IMR-90 (cell line): ENCODE results near the gene PRR5L. TPM values are rescaled to one million over a fixed set of nuclear protein-coding genes. Genes with fewer than 3 reads are reported as not detected.

Experiments
- ATAC-seq: fragments of 200-7000 bp; cut with Tn5 transposase; 2 replicates; pipeline ENCODE4 v1.9.1; 2020; ENCODE audit warnings: low read depth, mild to moderate bottlenecking, moderate library complexity
- BruUV-seq: library from RNA; stranded (reverse); fragments of 400-500 nt; replicated peaks from 2 replicates; lab custom pipeline; 2021; lab: Mats Ljungman, UMichigan
- CTCF ChIA-PET: fragments of 300-600 bp; formaldehyde crosslinking; extraction: SDS; loops from one replicate; lab custom pipeline; 2021; ENCODE audit warnings: antibody characterized with exemption; lab: Yijun Ruan, JAX
- POLR2A ChIA-PET: fragments of 300-600 bp; sonication (Branson Sonifier 250); formaldehyde crosslinking; loops from one replicate; lab custom pipeline; 2022; ENCODE audit warnings: antibody characterized with exemption; ENCODE audit not compliant: unreplicated experiment; lab: Charles Lee
- DNase-seq: peaks from one replicate; pipeline ENCODE4 v3.0.0; 2013
- H2AFZ ChIP-seq: replicated peaks from 2 replicates; pipeline ENCODE3; 2013; ENCODE audit warnings: low read length, mild to moderate bottlenecking; ENCODE audit not compliant: poor library complexity
- H2AK5ac ChIP-seq: 2 replicates; pipeline ENCODE4 v1.6.1; 2013; ENCODE audit warnings: low read depth, low read length, inconsistent platforms
- H2AK9ac ChIP-seq: replicated peaks from 2 replicates; pipeline ENCODE3; 2013; ENCODE audit warnings: mild to moderate bottlenecking, low read depth, low read length, moderate library complexity; ENCODE audit not compliant: poor library complexity
- H2BK120ac ChIP-seq: 2 replicates; pipeline ENCODE4 v1.6.1; 2013; ENCODE audit warnings: low read depth, low read length, inconsistent platforms
- H2BK15ac ChIP-seq: 3 replicates; pipeline ENCODE4 v1.6.1; 2013; ENCODE audit warnings: low read depth, low read length, inconsistent platforms
- H2BK20ac ChIP-seq: 2 replicates; pipeline ENCODE4 v1.6.1; 2013; ENCODE audit warnings: low read depth, mild to moderate bottlenecking, inconsistent platforms, low read length, moderate library complexity
- H2BK5ac ChIP-seq: 2 replicates; pipeline ENCODE4 v1.6.1; 2013; ENCODE audit warnings: mild to moderate bottlenecking, low read depth, low read length, inconsistent platforms; ENCODE audit not compliant: poor library complexity, severe bottlenecking
- H3K14ac ChIP-seq: replicated peaks from 2 replicates; pipeline ENCODE4 v1.6.1; 2013; ENCODE audit warnings: low read depth, low read length, inconsistent platforms
- H3K18ac ChIP-seq: 2 replicates; pipeline ENCODE4 v1.6.1; 2013; ENCODE audit warnings: low read depth, low read length, control low read depth
- H3K23ac ChIP-seq: 2 replicates; pipeline ENCODE4 v1.6.1; 2013; ENCODE audit warnings: low read depth, low read length, inconsistent platforms
- H3K27ac ChIP-seq: 2 replicates; pipeline ENCODE4 v1.5.1; 2013; ENCODE audit warnings: mild to moderate bottlenecking, control low read depth, low read length; ENCODE audit not compliant: insufficient read depth
- H3K27me3 ChIP-seq: 2 replicates; pipeline ENCODE4 v1.6.1; 2013; ENCODE audit warnings: low read length; ENCODE audit not compliant: control insufficient read depth, insufficient read depth
- H3K36me3 ChIP-seq: 2 replicates; pipeline ENCODE4 v1.6.1; 2013; ENCODE audit warnings: low read length, mixed read lengths; ENCODE audit not compliant: control insufficient read depth, insufficient read depth
- H3K4ac ChIP-seq: 2 replicates; pipeline ENCODE4 v1.6.1; 2013; ENCODE audit warnings: low read depth, low read length, inconsistent platforms
- H3K4me1 ChIP-seq: 2 replicates; pipeline ENCODE4 v1.6.1; 2013; ENCODE audit warnings: low read length, mixed read lengths; ENCODE audit not compliant: control insufficient read depth, insufficient read depth
- H3K4me2 ChIP-seq: 2 replicates; pipeline ENCODE4 v1.6.1; 2013; ENCODE audit warnings: low read depth, mild to moderate bottlenecking, control low read depth, low read length, moderate library complexity
- H3K4me3 ChIP-seq: 2 replicates; pipeline ENCODE4 v1.5.1; 2013; ENCODE audit warnings: low read depth, mild to moderate bottlenecking, control low read depth, low read length, moderate library complexity; ENCODE audit not compliant: insufficient read depth
- H3K56ac ChIP-seq: 2 replicates; pipeline ENCODE4 v1.6.1; 2013; ENCODE audit warnings: low read length, inconsistent platforms; ENCODE audit not compliant: insufficient read depth; ENCODE audit errors: extremely low read depth
- H3K79me1 ChIP-seq, 2 experiments: 2 replicates each; pipeline ENCODE4 v1.6.1; 2013; ENCODE audit warnings: low read length in 2 of 2, inconsistent platforms in 1 of 2, low read depth in 1 of 2
- H3K9ac ChIP-seq: 2 replicates; pipeline ENCODE4 v1.6.1; 2013; ENCODE audit warnings: low read depth, low read length, control low read depth
- H3K9me1 ChIP-seq: 2 replicates; pipeline ENCODE4 v1.6.1; 2013; ENCODE audit warnings: low read length, inconsistent platforms; ENCODE audit not compliant: insufficient read depth
- H3K9me3 ChIP-seq: 2 replicates; pipeline ENCODE4 v1.6.1; 2013; ENCODE audit warnings: low read length; ENCODE audit not compliant: control insufficient read depth, insufficient read depth
- H4K20me1 ChIP-seq: 2 replicates; pipeline ENCODE4 v1.6.1; 2013; ENCODE audit warnings: low read length, inconsistent platforms; ENCODE audit not compliant: insufficient read depth
- H4K5ac ChIP-seq: 2 replicates; pipeline ENCODE4 v1.6.1; 2013; ENCODE audit warnings: mild to moderate bottlenecking, low read depth, low read length, control low read depth
- H4K8ac ChIP-seq, 2 experiments: 2 replicates each; pipeline ENCODE4 v1.6.1; 2013; ENCODE audit warnings: low read depth in 2 of 2, low read length in 2 of 2, control low read depth in 1 of 2, inconsistent platforms in 1 of 2
- H4K91ac ChIP-seq: 2 replicates; pipeline ENCODE4 v1.6.1; 2013; ENCODE audit warnings: low read depth, low read length, inconsistent platforms; ENCODE audit not compliant: insufficient read depth
- CEBPB ChIP-seq: IDR thresholded peaks from 2 replicates; pipeline ENCODE4 v1.6.1; 2012; ENCODE audit warnings: low read depth, low read length, improper control_type of control experiment
- ELK1 ChIP-seq: fragments of 150-350 bp; IDR thresholded peaks from 2 replicates; pipeline ENCODE4 v1.6.1; 2016; ENCODE audit warnings: low read depth, mild to moderate bottlenecking, low read length, moderate library complexity, borderline replicate concordance
- MXI1 ChIP-seq: IDR thresholded peaks from 2 replicates; pipeline ENCODE4 v1.6.1; 2012; ENCODE audit warnings: low read depth, mild to moderate bottlenecking, low read length, moderate library complexity, borderline replicate concordance
- POLR2A ChIP-seq: IDR thresholded peaks from 2 replicates; pipeline ENCODE4 v1.6.1; 2012; ENCODE audit warnings: mild to moderate bottlenecking, low read depth, low read length
- RCOR1 ChIP-seq: IDR thresholded peaks from 2 replicates; pipeline ENCODE4 v1.6.1; 2012; ENCODE audit warnings: mild to moderate bottlenecking, low read length, improper control_type of control experiment; ENCODE audit not compliant: insufficient replicate concordance
- WGBS, 2 experiments: methylation state at CpG; one replicate each; pipeline versions ENCODE4 v1.1.5 to v1.1.7; 2013; ENCODE audit warnings: missing lambda C conversion rate in 2 of 2; ENCODE audit not compliant: insufficient read length in 1 of 2; ENCODE audit errors: extremely low coverage in 2 of 2; 5-methylcytosine and 5-hydroxymethylcytosine counted together
- dilution Hi-C: fragments of 300-500 bp; cut with HindIII; formaldehyde crosslinking; loops from one replicate; pipeline ENCODE4 v1.14.3; 2018; ENCODE audit warnings: low sequenced_read_pairs; ENCODE audit not compliant: unreplicated experiment
- in situ Hi-C: fragments of 300-500 bp; cut with MboI; formaldehyde crosslinking; loops from 3 replicates; pipeline ENCODE4 v1.14.3; 2019; ENCODE audit warnings: low sequenced_read_pairs, inconsistent platforms, mixed read lengths
- intact Hi-C: fragments of 100-400 bp; cut with micrococcal nuclease; formaldehyde crosslinking; loops from 2 replicates; pipeline ENCODE4 v1.10.0; 2022
- polyA plus RNA-seq, 3 experiments: library from polyadenylated mRNA; depleted of rRNA; stranded (reverse); fragments of >200 nt; gene quantifications; 2 replicates each; pipeline ENCODE4 v1.2.3, GENCODE V29; 2012; ENCODE audit warnings: low replicate concordance in 1 of 3
- total RNA-seq: library from RNA; depleted of rRNA; stranded (reverse); fragments of >200 nt; gene quantifications from 2 replicates; pipeline ENCODE4 v1.2.3, GENCODE V29; 2012

PRR5L gene
- total and polyA plus RNA-seq, 2 of the 4 experiments (the other 2 are of a cell fraction) = 2.9 to 3.6 TPM

GRCh38 chr11:36304351-36304750 lies 8.3 kb downstream of the PRR5L start:
- no peak overlapping the region for H4K91ac ChIP-seq
- no peak overlapping the region for H2AK9ac ChIP-seq
- H2BK5ac ChIP-seq = no peak overlapping the region
- no peak overlapping the region for H3K27ac ChIP-seq
- no peak overlapping the region for H3K4me2 ChIP-seq
- no peak overlapping the region for H2BK15ac ChIP-seq
- H3K14ac ChIP-seq = no peak overlapping the region
- H2BK20ac ChIP-seq = no peak overlapping the region
- no peak overlapping the region for H3K23ac ChIP-seq
- H3K4me3 ChIP-seq = no peak overlapping the region
- no peak overlapping the region for H4K5ac ChIP-seq
- no peak overlapping the region for H2BK120ac ChIP-seq
- in situ Hi-C loops = no loop called here
- H3K56ac ChIP-seq = no peak overlapping the region
- H3K4me1 ChIP-seq = no peaks in the 10 kb centered on the region
- H2AK5ac ChIP-seq = no peak overlapping the region
- H3K36me3 ChIP-seq = no peaks in the 10 kb centered on the region
- H3K9ac ChIP-seq = no peak overlapping the region
- intact Hi-C loops = no loop called here
- no peaks in the 10 kb centered on the region for H3K9me3 ChIP-seq
- no peaks in the 10 kb centered on the region for H3K79me1 ChIP-seq
- DNase-seq (peak; percentile 20), ATAC-seq (peak; percentile 64; the same call in 1 of the 2 replicates)
- ChIA-PET CTCF (interaction anchor here (0.8 to 1.3 kb wide), 2 partner anchors 12 to 19 kb away, joined by 3 read pairs; no protein-coding TSS in a partner anchor), POLR2A (no interaction called here)
- no peak overlapping the region for H4K8ac ChIP-seq
- no CpG with 5 or more reads among the region's 1 CpG for WGBS, 2 experiments
- H3K18ac ChIP-seq = no peak overlapping the region
- no peak overlapping the region for H2AFZ ChIP-seq
- H3K4ac ChIP-seq = no peak overlapping the region
- no TSS peak for BruUV-seq
- no peaks in the 10 kb centered on the region for H3K9me1 ChIP-seq
- dilution Hi-C loops = no loop called here
- H4K20me1 ChIP-seq = no peaks in the 10 kb centered on the region
- TF ChIP-seq MXI1 (no peak), ELK1 (no peak), CEBPB (peak; percentile 46), POLR2A (no peak), RCOR1 (no peak)
- H3K27me3 ChIP-seq = peaks cover 18% of the 10 kb centered on the region
